Stimulated activated CD8-positive, alpha-beta memory T cell treated with anti-CD3 and anti-CD28 coated beads, Interleukin-7, amount 100 ng/mL, for 1 hour (primary cell): ENCODE data around the gene PARS2.
"Not testable (repeated sequence)": the region's sequence is repeated elsewhere in the genome, so short reads cannot be mapped to it uniquely, and the experiment has no call there.

Source experiments
- DNase-seq, 2 donors: peaks; one replicate each; pipeline ENCODE4 v3.0.0-alpha.2; 2020; ENCODE audit warnings: low read depth in 2 of 2

The PARS2 gene

GRCh38 chr1:54800041-54800898, 35.9 kb upstream of the PARS2 start:
- no peak for DNase-seq

DNA sequence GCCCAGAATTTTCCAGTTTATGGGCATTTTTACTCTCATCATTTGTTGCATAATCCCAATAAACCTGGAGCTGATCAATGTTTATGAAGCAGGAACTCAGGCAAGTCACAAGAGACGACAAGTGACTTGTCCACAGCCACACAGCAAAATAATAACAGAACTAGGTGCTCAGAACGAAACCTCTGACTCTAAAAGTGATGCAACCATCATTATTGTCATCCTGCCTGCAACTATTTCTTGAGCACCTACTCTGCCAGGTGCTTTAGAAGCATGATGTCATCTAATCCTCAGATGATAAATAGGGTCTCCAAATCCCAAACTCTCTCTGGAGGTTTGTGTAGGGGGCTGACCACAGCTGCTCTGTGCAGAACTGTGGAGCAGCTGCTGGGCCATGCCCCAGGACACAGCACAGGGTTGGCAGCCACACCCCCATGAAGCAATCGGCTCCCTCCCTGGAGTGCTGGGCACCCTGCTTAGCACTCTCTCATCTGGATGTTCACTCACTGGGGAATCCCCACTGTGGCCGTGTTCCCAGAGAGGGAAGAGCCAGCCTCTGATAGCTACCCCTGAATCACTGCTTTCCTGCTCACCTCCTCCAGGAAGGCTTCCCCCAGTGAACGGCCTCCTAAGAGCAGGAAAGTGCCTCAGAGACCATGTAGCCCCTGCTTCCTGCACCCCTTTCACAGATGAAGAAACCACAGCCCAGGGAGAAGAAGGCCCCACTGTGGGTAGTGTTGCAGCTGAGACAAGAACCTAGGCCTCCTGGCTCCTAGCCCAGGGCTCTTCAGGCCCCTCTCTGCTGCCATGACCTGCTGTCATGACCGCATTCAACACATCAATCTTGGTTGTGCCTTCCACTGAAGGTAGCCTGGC, 34.7 kb upstream of the PARS2 start:
- no peak for DNase-seq

- DNase-seq = no peak
These were observed 33.9 kb upstream of the PARS2 start for GRCh38 chr1:54798206-54798605.

DNA sequence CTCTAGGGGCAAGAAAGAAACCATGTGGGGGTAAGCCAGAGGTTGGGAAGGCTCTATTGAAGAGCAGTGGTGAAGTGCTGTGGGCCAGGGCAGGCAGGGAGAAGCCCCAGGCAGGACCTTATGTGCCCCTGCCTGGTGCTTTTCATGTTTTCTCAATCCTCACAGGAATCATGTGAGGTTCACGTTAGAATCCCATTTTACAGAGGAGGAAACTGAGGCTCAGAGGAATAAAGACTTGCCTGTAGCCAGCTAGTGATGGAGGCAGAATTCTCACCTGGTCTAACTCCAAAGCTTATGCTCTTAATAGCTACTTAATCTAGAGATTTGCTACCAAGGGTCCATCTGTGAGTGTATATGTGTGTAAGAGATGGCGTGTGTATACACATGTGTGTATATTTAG, 32.6 kb upstream of the PARS2 start:
- no peak for DNase-seq

GRCh38 chr1:54795841-54796468, 31.6 kb upstream of the PARS2 start:
- DNase-seq = no peak

DNA sequence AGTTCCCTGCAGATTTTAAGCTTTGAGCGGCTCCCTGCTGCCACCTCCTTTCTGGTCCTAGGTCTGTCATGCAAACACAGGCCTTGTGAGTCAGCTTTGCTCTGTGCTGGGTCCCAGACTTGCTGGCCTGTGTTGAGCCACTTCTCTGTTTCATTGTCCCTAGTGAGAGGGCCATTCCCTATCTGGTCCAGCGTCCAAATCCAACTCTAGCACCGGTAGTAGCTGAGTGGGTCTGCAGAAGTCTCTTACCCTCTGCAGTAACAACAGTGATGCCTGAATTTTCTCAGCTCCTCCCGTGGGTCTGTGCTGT, 31.0 kb upstream of the PARS2 start:
- DNase-seq = no peak

DNA sequence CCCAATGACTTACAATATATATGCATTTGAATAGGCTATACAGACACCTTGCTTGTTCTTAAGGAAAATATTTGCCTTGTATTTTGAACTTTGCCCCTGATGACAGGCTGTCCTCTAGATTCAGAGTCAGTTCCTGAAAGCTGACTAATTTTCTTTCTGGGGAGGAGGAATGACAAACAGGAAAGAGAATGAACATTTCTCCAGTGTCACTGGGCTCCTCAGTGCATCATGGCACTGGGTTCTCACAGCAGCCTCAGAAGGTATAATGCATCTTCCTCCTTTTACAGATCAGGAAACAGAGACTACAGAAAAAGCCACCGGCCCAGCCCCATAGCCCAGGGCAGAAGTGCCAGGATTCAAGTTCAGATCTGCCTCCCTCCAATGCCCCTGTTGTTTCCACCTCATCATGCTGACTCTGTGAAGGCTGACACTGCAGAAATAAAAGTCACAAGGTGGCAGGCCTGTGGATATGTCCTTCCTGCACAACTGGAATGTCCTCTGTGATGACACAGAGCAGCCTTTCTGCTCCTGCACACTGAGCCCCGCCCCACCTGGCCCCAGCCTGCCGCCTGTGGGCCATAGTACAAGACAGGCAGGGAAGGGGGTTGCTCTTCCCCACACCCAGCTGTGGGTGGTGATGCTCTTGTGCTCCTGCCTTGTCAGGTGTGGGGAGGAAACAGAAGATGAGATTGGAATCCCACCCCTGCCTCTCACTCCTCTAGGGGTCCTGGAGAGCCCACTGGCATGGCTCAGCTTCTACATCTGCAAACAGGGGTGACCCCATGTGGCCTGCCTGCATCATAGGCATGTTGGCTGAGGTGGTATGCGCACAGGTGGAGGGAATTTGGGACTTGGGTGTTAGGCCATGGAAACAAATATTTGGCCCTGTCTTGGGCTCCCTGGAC, 30.4 kb upstream of the PARS2 start:
- no peak for DNase-seq

- no peak for DNase-seq
These were observed 28.5 kb upstream of the PARS2 start for GRCh38 chr1:54792686-54793282.

DNA sequence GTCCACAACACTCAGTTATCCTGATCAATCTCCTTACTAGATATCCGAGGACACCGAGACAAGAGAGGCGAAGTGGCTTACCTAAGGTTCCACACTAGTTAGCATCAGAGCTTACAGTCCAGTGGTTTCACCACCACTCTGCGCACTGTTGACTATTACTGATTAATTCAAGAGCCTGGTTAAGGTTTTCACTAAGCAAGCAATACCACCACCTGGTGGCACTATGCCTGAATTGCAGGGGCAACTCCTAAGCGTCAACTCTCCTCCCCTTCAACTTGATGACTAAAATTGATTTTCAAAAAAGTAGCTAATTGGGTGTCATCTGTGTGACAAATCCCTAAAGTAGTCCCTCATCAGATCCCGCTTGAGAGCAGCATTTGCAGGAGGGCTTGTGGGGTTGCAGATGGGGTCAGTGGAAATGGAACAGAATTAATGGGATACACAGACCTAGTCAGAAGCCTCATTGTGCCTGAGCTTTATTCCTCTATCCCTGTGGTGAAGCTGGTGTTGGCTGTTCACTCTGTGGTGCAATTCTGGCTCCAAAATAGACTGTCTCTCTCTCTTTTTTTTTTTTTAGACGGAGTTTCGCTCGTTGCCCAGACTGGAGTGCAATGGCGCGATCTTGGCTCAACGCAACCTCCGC, 27.7 kb upstream of the PARS2 start:
- peak in 1 of 2 donors; percentile 12 for DNase-seq

- no peak for DNase-seq
These were observed 24.1 kb upstream of the PARS2 start for GRCh38 chr1:54788459-54788858.

DNA sequence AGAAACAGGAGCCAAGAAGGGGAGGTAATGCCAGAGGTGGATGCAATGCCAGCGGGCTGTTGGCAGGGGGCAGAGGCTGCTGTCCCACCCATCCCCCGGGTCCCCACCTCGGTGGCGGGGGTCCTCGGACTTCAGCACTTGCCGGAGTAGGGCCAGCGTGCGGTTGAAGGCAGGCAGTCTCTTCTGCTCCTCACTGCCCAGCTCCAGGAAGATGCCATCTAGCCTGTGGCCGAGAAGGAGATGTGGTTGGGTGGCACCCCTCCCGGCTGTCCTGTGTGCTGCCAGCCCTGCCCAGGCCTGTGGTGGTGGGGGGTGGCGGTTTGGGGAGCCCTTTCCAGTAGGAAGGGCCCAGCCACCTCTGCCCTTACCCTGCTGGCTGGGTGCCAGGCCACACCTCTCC, 23.3 kb upstream of the PARS2 start:
- no peak for DNase-seq

DNA sequence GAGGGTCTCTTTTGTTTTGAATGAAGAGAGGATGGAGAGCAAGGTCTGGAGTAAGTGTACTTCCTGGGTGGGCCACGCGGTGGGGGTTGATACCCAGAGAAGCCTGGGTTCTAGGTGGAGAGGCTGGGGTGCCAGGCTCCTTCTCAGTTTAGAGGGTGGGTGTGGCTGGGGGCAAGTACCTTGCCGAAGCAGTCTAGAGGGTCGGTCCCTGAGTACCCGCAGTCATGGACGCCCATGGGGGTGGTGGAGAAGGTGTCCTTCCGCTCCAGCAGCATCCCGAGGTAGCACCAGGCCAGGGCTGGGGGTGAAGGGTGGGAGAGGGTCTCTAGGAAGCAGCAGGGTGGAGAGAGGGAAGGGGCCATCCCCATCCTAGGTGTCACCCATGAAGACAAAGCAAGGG, 22.5 kb upstream of the PARS2 start:
- DNase-seq = no peak

- no peak for DNase-seq
These were observed 19.7 kb upstream of the PARS2 start for GRCh38 chr1:54784066-54784465.

- no peak for DNase-seq
These were observed 18.3 kb upstream of the PARS2 start for GRCh38 chr1:54782588-54782987.

DNA sequence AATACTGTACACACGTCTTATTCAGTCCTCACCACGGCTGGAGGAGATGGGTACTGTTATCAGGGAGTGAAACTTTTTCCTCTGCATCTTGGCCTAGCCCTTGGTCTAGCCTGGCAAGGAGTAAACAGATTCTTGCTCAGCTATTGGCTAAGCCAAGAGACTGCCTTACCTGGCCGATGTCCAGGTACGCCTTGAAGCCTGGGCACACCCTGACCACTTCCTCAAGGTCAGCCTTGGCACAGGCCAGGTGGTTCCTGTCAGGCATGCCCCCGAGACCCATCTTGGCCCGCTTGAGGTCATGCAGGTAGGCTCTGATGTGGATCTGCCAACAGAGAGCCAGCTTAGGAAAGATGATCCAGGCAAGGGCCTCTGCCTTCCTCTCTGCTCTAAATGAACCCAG, 17.8 kb upstream of the PARS2 start:
- no peak for DNase-seq

- DNase-seq = no peak
These were observed 16.9 kb upstream of the PARS2 start for GRCh38 chr1:54781023-54781723.

DNA sequence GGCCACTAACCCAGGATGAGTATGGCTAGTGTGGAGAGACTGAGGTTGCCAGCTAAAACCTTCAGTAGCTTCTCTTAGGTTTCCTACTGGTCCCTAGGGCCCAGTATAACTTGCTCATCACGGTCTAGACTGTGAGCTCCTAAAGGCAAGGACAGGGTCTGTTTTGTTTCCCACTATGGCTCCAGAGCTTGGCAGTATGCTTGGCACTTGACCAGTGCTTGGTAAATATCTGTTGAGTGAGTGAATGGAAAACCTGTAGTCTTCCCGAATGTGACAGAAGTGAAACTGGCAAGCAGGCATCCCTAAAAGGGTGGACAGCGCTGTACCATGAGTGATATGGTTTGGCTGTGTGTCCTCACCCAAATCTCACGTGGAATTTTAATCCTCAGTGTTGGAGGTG, 13.1 kb upstream of the PARS2 start:
- no peak for DNase-seq

DNA sequence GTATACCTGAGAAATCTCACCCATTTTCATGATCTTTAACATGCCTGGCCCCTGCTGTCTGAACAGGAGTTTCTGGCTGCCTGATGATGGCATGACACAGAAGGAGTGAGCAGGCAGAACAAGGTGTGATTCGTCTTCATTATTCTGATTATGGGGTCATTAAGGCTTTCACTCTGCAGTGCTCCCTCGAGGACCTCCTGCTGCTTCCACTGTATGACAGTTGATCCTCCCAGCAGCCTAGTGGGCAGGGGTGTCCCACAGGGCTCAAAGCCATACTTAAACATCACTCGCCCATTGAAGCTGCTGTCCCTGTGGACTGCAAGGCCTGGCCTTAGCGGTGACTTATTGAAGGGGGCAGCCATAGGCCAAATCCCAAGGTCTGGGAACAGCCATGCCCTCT, 12.7 kb upstream of the PARS2 start:
- DNase-seq = no peak

DNA sequence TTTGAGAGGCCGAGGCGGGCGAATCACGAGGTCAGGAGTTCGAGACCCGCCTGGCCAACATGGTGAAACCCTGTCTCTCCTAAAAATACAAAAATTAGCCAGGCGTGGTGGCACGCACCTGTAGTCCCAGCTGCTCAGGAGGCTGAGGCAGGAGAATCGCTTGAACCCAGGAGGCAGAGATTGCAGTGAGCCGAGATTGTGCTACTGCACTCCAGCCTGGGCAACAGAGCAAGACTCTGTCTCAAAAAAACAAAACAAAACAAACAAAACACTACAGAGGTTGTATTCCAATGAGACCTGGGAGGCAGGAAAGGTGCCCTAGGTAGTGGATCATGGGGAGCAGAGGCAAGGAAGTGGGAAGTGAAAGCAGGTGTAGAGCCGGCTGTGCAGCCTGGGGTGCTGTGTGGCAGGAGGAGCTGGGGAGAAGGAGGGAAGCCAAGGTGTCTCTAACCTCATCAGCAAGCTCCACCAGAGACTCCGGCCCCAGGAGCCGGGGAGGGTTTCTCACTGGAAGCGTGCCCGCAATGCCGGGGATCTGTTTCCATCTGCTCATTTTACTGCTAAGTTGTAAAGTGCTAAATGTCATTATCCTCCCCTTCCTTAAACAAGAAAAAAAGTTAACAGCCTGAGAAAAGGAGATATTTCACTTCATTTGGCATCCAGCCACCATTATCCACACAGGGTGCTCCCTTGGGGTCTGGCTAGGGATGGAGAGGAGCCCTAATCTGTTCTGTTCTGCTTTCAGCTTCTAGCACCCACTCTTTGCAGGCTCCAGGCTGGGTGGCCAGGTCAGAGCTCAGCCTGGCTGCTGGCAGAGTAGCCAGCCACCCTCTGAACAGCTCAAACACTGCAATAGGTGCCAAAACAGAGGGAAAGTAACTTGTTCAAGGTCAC, 11.8 kb upstream of the PARS2 start:
- DNase-seq = not testable (repeated sequence)
